Trophoblast cell (in vitro differentiated cells and primary cell): ENCODE data around the gene TRPC4AP.

ENCODE experiments used
- DNase-seq, 2 donors: peaks; one replicate each; pipeline ENCODE4 v3.0.0-alpha.2; 2016
- H2AFZ ChIP-seq: 2 replicates; pipeline ENCODE4 v1.6.1; 2013; ENCODE audit warnings: low read length, moderate library complexity, mild to moderate bottlenecking; ENCODE audit not compliant: insufficient read depth, poor library complexity
- H2AK5ac ChIP-seq: 2 replicates; pipeline ENCODE4 v1.6.1; 2013; ENCODE audit warnings: mild to moderate bottlenecking, low read length
- H2BK120ac ChIP-seq: 2 replicates; pipeline ENCODE4 v1.6.1; 2013; ENCODE audit warnings: low read length, mild to moderate bottlenecking, moderate library complexity; ENCODE audit not compliant: insufficient read depth, poor library complexity
- H2BK12ac ChIP-seq: 2 replicates; pipeline ENCODE4 v1.6.1; 2013; ENCODE audit warnings: mild to moderate bottlenecking, low read length, moderate library complexity
- H2BK5ac ChIP-seq: 2 replicates; pipeline ENCODE4 v1.6.1; 2013; ENCODE audit warnings: low read length, low read depth, moderate library complexity, mild to moderate bottlenecking; ENCODE audit not compliant: poor library complexity
- H3K14ac ChIP-seq: 2 replicates; pipeline ENCODE4 v1.6.1; 2013; ENCODE audit warnings: mild to moderate bottlenecking, low read length
- H3K18ac ChIP-seq: 2 replicates; pipeline ENCODE4 v1.6.1; 2013; ENCODE audit warnings: mild to moderate bottlenecking, low read length
- H3K23ac ChIP-seq: 2 replicates; pipeline ENCODE4 v1.6.1; 2013; ENCODE audit warnings: low read length
- H3K27ac ChIP-seq: 2 replicates; pipeline ENCODE4 v1.5.1; 2013; ENCODE audit warnings: low read depth, mild to moderate bottlenecking, inconsistent platforms, low read length, moderate library complexity
- H3K27me3 ChIP-seq: 2 replicates; pipeline ENCODE4 v1.6.1; 2013; ENCODE audit warnings: inconsistent platforms, mild to moderate bottlenecking, low read length, moderate library complexity; ENCODE audit not compliant: insufficient read depth
- H3K36me3 ChIP-seq, 2 experiments: 1 replicate in 1 of 2; 2 replicates in 1 of 2; pipeline ENCODE4 v1.6.1; 2013; ENCODE audit warnings: low read length in 2 of 2, mild to moderate bottlenecking in 2 of 2, moderate library complexity in 1 of 2; ENCODE audit not compliant: insufficient read depth in 2 of 2, control insufficient read depth in 1 of 2
- H3K4ac ChIP-seq: 2 replicates; pipeline ENCODE4 v1.6.1; 2013; ENCODE audit warnings: low read depth, mild to moderate bottlenecking, low read length, moderate library complexity
- H3K4me1 ChIP-seq, 2 experiments: 1 replicate in 1 of 2; 2 replicates in 1 of 2; pipeline ENCODE4 v1.6.1; 2013; ENCODE audit warnings: low read length in 2 of 2, mild to moderate bottlenecking in 2 of 2, moderate library complexity in 1 of 2; ENCODE audit not compliant: insufficient read depth in 2 of 2, control insufficient read depth in 1 of 2
- H3K4me2 ChIP-seq: 2 replicates; pipeline ENCODE4 v1.6.1; 2013; ENCODE audit warnings: inconsistent platforms, mild to moderate bottlenecking, low read length, moderate library complexity
- H3K4me3 ChIP-seq: 2 replicates; pipeline ENCODE4 v1.5.1; 2013; ENCODE audit warnings: mild to moderate bottlenecking, low read depth, low read length, inconsistent platforms
- H3K79me1 ChIP-seq: one replicate; pipeline ENCODE4 v1.6.1; 2013; ENCODE audit warnings: low read length
- H3K79me2 ChIP-seq: 2 replicates; pipeline ENCODE4 v1.6.1; 2013; ENCODE audit warnings: low read length, mild to moderate bottlenecking; ENCODE audit not compliant: control insufficient read depth, insufficient read depth, poor library complexity
- H3K9ac ChIP-seq: 2 replicates; pipeline ENCODE4 v1.6.1; 2013; ENCODE audit warnings: mild to moderate bottlenecking, low read length
- H3K9me3 ChIP-seq: 2 replicates; pipeline ENCODE4 v1.6.1; 2013; ENCODE audit warnings: low read depth, mild to moderate bottlenecking, control low read depth, inconsistent platforms, low read length; ENCODE audit not compliant: insufficient read depth
- H4K12ac ChIP-seq: 2 replicates; pipeline ENCODE4 v1.6.1; 2013; ENCODE audit warnings: low read depth, mild to moderate bottlenecking, low read length, moderate library complexity
- H4K8ac ChIP-seq: 2 replicates; pipeline ENCODE4 v1.6.1; 2013; ENCODE audit warnings: low read depth, mild to moderate bottlenecking, low read length, moderate library complexity
- H4K91ac ChIP-seq: one replicate; pipeline ENCODE4 v1.6.1; 2013; ENCODE audit warnings: low read depth, mild to moderate bottlenecking, low read length, moderate library complexity
- WGBS: extraction: QIAGEN DNeasy Blood & Tissue Kit; methylation state at CpG from one replicate; pipeline ENCODE4 v1.1.7; 2013; ENCODE audit warnings: missing lambda C conversion rate; ENCODE audit not compliant: insufficient read length, insufficient coverage; ENCODE audit errors: extremely low coverage; 5-methylcytosine and 5-hydroxymethylcytosine counted together

Gene TRPC4AP

DNA sequence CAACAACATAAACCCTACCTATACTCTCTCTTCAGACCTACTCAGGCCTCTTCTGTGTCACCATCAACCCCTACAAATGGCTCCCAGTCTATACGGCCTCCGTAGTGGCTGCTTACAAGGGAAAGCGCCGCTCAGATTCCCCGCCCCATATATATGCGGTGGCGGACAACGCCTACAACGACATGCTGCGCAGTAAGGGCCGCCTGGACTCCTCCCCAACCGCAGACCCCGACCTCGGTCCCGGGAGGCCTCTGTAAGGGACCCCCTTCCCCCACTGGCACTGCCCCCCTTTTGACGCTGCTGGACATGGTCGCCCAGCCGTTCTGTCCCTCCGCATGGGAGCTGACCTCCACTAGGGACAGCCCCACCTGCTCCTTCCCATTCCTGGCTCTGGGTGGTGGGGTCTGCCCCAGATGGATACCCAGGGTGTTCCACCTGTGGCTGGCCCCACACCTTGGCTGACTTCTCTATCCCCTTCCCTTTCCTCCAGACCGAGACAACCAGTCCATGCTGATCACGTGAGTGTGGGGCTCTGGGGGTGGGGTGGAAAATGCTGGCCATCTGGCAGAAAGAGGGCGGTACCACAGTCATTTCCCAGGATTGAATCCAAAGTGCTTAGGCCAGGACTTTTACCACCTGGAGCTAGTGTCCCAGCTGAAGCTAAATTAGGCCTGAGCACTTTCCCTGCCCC lies 111.9 kb downstream of the TRPC4AP start:
- Histone ChIP-seq H3K4me1 (peaks cover 0 to 2% of the 10 kb centered on the region in 2 experiments), H2AK5ac (no peak overlapping the region), H3K4ac (no peak overlapping the region), H2BK5ac (no peak overlapping the region), H3K4me3 (no peak overlapping the region), H2AFZ (no peak overlapping the region), H2BK12ac (no peak overlapping the region), H3K9ac (no peak overlapping the region), H3K79me2 (no peaks in the 10 kb centered on the region), H3K27me3 (no peaks in the 10 kb centered on the region), H3K23ac (no peak overlapping the region), H3K9me3 (peaks cover 4% of the 10 kb centered on the region), H2BK120ac (no peak overlapping the region), H3K18ac (no peak overlapping the region), H4K91ac (no peak overlapping the region), H3K79me1 (no peaks in the 10 kb centered on the region), H4K8ac (no peak overlapping the region), H3K14ac (no peak overlapping the region), H4K12ac (no peak overlapping the region), H3K36me3 (no peaks in the 10 kb centered on the region), H3K27ac (no peak overlapping the region), H3K4me2 (no peak overlapping the region)
- DNase-seq = no peak
- WGBS = no CpG with 5 or more reads among the region's 22 CpGs

- Histone ChIP-seq H3K36me3 (no peaks in the 10 kb centered on the region), H4K91ac (no peak overlapping the region), H3K18ac (no peak overlapping the region), H2BK5ac (no peak overlapping the region), H3K9ac (no peak overlapping the region), H3K4me2 (no peak overlapping the region), H4K8ac (no peak overlapping the region), H2AFZ (no peak overlapping the region), H3K27ac (no peak overlapping the region), H2BK12ac (no peak overlapping the region), H4K12ac (no peak overlapping the region), H3K4me1 (peaks cover 0 to 2% of the 10 kb centered on the region in 2 experiments), H3K4me3 (no peak overlapping the region), H3K27me3 (no peaks in the 10 kb centered on the region), H2BK120ac (no peak overlapping the region), H3K23ac (no peak overlapping the region), H3K14ac (no peak overlapping the region), H3K79me2 (no peaks in the 10 kb centered on the region), H2AK5ac (no peak overlapping the region), H3K4ac (no peak overlapping the region), H3K9me3 (peaks cover 4% of the 10 kb centered on the region), H3K79me1 (no peaks in the 10 kb centered on the region)
- WGBS = no CpG with 5 or more reads among the region's 42 CpGs
- DNase-seq = no peak
Measured at GRCh38 chr20:34979366-34980153, 113.0 kb downstream of the TRPC4AP start.

- no CpG with 5 or more reads among the region's 10 CpGs for WGBS
- no peaks in the 10 kb centered on the region for H3K79me2 ChIP-seq
Measured at GRCh38 chr20:34978092-34978744, 114.4 kb downstream of the TRPC4AP start.

GRCh38 chr20:34977365-34978091 lies 115.1 kb downstream of the TRPC4AP start:
- no peak overlapping the region for H2BK120ac ChIP-seq
- no peak overlapping the region for H2BK12ac ChIP-seq
- H2AFZ ChIP-seq = no peak overlapping the region
- H3K23ac ChIP-seq = no peak overlapping the region
- H3K9me3 ChIP-seq = peaks cover 4% of the 10 kb centered on the region
- H3K36me3 ChIP-seq = no peaks in the 10 kb centered on the region
- H3K79me2 ChIP-seq = no peaks in the 10 kb centered on the region
- H3K79me1 ChIP-seq = no peaks in the 10 kb centered on the region
- WGBS = no CpG with 5 or more reads among the region's 17 CpGs
- peaks cover 0 to 2% of the 10 kb centered on the region in 2 experiments for H3K4me1 ChIP-seq
- no peak overlapping the region for H4K8ac ChIP-seq
- H3K14ac ChIP-seq = no peak overlapping the region
- no peak overlapping the region for H2BK5ac ChIP-seq
- no peak overlapping the region for H3K9ac ChIP-seq
- H3K4ac ChIP-seq = no peak overlapping the region
- no peak overlapping the region for H4K12ac ChIP-seq
- no peak for DNase-seq
- H3K4me3 ChIP-seq = no peak overlapping the region
- no peak overlapping the region for H2AK5ac ChIP-seq
- no peak overlapping the region for H3K27ac ChIP-seq
- no peaks in the 10 kb centered on the region for H3K27me3 ChIP-seq
- no peak overlapping the region for H3K18ac ChIP-seq
- H3K4me2 ChIP-seq = no peak overlapping the region
- no peak overlapping the region for H4K91ac ChIP-seq

More at GRCh38 chr20:34978092-34978744, 114.4 kb downstream of the TRPC4AP start:
- DNase-seq = no peak
- H3K4ac ChIP-seq = no peak overlapping the region
- no peaks in the 10 kb centered on the region for H3K36me3 ChIP-seq
- H2AFZ ChIP-seq = no peak overlapping the region
- no peak overlapping the region for H2BK120ac ChIP-seq
- no peak overlapping the region for H2BK12ac ChIP-seq
- H4K12ac ChIP-seq = no peak overlapping the region
- no peak overlapping the region for H2AK5ac ChIP-seq
- H4K91ac ChIP-seq = no peak overlapping the region
- no peak overlapping the region for H4K8ac ChIP-seq
- no peak overlapping the region for H3K18ac ChIP-seq
- no peak overlapping the region for H3K14ac ChIP-seq
- H3K9ac ChIP-seq = no peak overlapping the region
- peaks cover 4% of the 10 kb centered on the region for H3K9me3 ChIP-seq
- H3K27ac ChIP-seq = no peak overlapping the region
- no peaks in the 10 kb centered on the region for H3K79me1 ChIP-seq
- H3K4me3 ChIP-seq = no peak overlapping the region
- no peak overlapping the region for H2BK5ac ChIP-seq
- H3K23ac ChIP-seq = no peak overlapping the region
- H3K4me2 ChIP-seq = no peak overlapping the region
- H3K27me3 ChIP-seq = no peaks in the 10 kb centered on the region
- H3K4me1 ChIP-seq = peaks cover 0 to 2% of the 10 kb centered on the region in 2 experiments
